D721Med (cell line): Measurements from ENCODE around the gene TIPRL.

ENCODE experiments used
- DNase-seq: peaks from one replicate; pipeline ENCODE4 v3.0.0; 2011; ENCODE audit warnings: low spot score; ENCODE audit not compliant: insufficient read length
- FAIRE-seq: peaks from 2 replicates; lab custom pipeline; 2011; peaks lifted over from hg19 to GRCh38; lab: Jason Lieb, UNC
- TF ChIP-seq, protein P1 (sequence below): IDR thresholded peaks from 2 replicates; pipeline ENCODE4 v1.5.1; 2012; ENCODE audit warnings: mild to moderate bottlenecking, control low read depth; ENCODE audit not compliant: insufficient read depth; ENCODE audit errors: missing control alignments

The TIPRL gene

DNA sequence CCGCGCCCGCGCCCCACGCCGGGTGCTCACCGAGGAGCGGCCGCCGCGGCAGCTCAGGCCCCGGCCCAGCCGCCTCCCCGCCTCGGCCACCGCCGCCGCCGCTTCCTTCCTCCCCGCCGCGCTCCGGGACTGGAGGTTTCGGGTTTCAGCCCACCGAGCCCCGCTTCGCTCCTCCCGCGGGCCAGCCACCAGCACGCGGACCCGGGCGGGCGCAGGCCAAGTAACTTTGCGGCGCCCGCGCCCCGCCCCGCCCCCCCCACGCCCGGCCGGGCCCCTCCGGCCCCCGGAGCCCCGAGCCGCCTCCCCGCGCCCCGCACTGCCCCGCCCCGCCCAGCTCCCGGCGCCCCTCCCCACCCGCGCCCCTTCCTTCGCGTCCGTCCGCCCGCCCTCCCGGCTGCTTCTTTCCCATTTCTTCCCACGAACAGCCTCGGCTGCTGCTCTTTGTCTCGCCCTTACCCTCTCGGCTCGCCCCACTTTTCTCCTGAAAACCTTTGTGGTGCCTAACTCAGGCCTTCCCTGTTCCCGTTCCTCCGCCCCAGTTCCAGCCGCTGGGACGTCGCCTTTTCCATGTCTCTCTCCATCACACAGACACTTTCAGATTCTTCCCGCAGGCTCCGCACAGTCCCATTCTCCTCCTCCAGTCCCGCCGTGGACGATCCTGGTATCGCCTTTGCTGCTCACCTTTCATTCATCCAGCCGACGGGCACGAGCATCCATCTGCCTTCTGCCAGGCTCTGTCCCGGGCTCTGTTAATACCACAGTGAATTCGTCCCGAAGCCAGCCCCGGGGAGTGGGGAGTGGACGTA, 41.9 kb upstream of the TIPRL start, which contains the start of gene GPR161:
Gene GPR161 (minus strand): TSS at position 222 of the 806 bp plus-strand sequence. CDS start 32,080 bp downstream, outside the sequence.
- no peak for FAIRE-seq
- TF ChIP-seq, protein P1, sequence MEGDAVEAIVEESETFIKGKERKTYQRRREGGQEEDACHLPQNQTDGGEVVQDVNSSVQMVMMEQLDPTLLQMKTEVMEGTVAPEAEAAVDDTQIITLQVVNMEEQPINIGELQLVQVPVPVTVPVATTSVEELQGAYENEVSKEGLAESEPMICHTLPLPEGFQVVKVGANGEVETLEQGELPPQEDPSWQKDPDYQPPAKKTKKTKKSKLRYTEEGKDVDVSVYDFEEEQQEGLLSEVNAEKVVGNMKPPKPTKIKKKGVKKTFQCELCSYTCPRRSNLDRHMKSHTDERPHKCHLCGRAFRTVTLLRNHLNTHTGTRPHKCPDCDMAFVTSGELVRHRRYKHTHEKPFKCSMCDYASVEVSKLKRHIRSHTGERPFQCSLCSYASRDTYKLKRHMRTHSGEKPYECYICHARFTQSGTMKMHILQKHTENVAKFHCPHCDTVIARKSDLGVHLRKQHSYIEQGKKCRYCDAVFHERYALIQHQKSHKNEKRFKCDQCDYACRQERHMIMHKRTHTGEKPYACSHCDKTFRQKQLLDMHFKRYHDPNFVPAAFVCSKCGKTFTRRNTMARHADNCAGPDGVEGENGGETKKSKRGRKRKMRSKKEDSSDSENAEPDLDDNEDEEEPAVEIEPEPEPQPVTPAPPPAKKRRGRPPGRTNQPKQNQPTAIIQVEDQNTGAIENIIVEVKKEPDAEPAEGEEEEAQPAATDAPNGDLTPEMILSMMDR = no peak
- no peak for DNase-seq

DNA sequence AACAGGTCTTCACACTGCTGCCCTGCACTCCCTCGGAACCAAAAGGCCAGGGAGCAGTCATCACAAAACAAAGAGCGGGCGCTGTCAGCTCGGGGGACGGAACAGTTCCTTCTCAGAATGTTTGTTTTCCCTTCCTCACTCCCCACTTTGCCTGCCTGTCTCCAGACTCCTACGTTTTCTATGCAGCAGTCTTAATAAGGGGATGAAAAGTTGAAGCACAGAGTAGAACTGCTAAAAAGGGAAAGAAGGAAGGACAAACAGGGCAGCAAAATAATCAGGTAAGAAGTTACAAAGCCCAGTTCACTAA, 41.3 kb upstream of the TIPRL start:
- no peak for DNase-seq
- FAIRE-seq = no peak
- TF ChIP-seq, protein P1 = no peak

DNA sequence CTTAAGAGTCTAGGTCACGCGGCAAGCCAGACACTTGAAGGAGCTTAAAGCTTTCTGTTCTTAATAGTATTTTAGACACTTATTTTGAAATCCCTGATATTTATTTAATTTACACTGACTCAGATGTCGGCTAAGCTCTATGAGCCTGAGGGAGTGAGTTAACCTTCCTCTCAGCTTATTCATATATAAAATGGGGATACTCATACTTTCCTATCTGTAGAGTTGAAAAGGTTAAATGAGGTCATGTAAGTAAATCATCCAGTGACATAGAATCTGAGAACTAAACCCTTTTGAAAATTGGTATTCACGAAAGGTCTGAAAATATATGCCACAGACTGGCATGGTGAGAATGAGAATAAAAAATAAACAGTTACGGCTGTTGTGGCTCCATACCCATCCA, 40.6 kb upstream of the TIPRL start:
- TF ChIP-seq, protein P1 = no peak
- no peak for DNase-seq
- peak; percentile 46 for FAIRE-seq

DNA sequence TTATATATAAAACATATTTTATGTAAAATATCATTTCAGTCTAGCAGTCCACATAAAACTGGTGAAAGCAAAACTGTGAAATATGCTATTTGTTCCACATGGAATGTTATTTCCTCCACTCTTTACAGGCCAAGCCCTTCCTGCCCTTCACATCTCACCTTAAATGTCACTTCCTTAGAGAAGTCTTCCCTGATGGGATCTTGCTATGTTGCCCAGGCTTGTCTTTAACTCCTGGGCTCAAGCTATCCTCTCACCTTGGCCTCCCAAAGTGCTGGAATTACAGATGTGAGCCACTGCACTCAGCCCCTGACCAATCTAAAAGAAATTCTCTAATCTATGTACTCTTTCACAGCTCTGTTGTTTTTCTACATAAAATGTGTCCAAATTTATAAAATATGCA, 39.7 kb upstream of the TIPRL start:
- FAIRE-seq = no peak
- TF ChIP-seq, protein P1 = no peak
- DNase-seq = no peak

DNA sequence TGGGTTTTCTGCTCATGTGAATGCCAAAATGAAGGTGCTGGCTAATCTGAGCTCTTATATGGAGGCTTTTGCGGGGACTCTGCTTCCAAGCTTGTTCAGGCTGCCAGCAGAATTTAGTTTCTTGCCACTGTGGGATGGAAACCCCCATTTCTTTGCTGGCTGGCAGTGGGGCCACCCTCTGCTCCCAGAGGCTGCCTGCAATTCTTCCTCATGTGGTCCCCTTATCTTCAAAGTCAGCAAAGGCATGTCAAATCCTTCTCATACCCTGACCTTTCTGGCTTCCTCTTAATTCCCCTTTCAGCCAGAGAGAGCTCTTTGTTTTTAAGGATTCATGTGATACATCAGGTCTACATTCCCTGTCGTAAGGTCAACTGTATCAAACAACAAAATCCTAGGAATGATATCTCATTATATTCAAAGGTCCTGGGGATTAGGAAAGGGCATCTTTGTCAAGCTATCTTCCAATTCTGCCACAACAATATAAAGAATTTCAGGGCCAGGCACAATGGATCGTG, 36.8 kb upstream of the TIPRL start:
- no peak for DNase-seq
- FAIRE-seq = no peak
- TF ChIP-seq, protein P1 = no peak

DNA sequence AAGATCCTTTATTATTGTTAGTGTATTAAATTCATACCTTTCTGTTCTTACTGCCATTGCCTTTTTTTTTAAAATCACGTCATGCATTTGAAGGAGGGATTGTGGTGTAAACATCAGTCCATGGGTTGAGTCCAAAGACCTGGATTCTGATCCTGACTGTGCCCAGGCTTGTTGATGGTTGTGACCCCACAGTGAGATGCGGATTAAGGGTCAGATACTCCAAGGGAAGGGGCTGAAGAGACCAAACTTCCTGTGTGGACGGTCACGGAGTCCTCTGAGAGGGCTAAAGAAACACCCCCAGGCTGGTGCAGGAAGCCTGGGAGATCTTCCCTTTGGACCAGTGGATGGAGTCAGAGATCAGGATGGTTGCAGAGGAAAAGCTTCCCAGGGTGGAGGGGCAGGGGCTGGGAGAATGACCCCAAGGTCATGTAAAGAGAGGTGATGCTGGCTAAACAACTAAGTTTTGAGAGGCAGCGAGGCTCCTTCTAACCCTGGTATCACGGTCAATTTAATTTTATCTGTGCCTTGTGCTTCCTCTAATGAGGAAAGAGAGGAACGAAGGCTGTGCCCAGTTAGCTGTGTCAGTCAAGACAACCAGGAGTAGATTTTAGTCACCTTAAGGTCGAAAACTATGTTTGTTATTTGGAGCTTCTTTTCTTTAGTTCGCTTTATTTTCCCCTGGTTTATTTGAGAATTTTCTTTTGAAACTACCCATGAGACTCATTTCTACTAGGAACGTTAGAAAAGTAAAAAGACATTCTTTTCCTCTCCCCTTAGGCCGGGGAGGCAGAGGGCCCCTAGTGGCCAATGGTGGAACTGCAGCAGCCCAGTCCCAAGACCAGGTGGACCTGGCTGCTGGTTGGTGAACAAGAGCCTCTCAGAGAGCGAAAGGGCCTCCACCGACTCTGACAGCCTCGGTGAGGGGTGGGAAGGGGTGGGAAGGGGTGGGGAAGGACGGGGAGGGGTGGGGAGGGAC, 33.3 kb upstream of the TIPRL start:
- peak; percentile 29 for FAIRE-seq
- DNase-seq = peak; percentile 91

More for the DNA sequence above, 33.3 kb upstream of the TIPRL start:
- TF ChIP-seq, protein P1 = peak; percentile 99
